Measurements from ENCODE around the gene CFLAR. TPM values are rescaled to one million over a fixed set of nuclear protein-coding genes. Genes with fewer than 3 reads are reported as not detected.
"Not testable (repeated sequence)": the region's sequence is repeated elsewhere in the genome, so short reads cannot be mapped to it uniquely, and the experiment has no call there.

The CFLAR gene
- total RNA-seq, 1 experiment from 2014 or later: 56.4 TPM

DNA sequence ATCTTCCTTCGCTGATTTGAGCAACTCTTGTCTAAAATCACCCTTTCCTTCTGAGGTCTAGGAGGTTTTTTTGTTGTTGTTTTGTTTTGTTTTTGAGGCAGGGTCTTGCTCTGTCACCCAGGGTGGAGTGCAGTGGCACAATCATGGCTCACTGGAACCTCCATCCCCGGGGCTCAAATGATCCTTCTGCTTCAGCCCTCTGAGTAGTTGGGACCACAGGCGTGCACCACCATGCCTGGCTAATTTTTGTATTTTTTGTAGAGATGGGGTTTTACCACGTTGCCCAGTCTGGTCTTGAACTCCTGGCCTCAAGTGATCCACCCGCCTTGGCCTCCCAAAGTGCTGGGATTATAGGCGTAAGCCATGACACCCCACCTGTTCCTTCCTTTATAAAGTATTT, 68.3 kb downstream of the CFLAR start:
- H3K27me3 ChIP-seq (replicated peaks; ENCODE audit: control insufficient read depth, insufficient read depth, low read length); H3K4me1 ChIP-seq; H3K4me3 ChIP-seq (ENCODE audit: low read depth, low read length); H3K27me3 Mint-ChIP-seq (ENCODE audit: insufficient read depth, unreplicated experiment); POLR2A ChIA-PET; BruUV-seq (replicated peaks); DNase-seq; H3K36me3 ChIP-seq (ENCODE audit: control insufficient read depth, insufficient read depth, low read length); H3K9me3 Mint-ChIP-seq (ENCODE audit: unreplicated experiment); CTCF ChIA-PET; H3K36me3 Mint-ChIP-seq (ENCODE audit: insufficient read depth, unreplicated experiment); intact Hi-C loops (cut with micrococcal nuclease; ENCODE audit: unreplicated experiment); H3K9me3 ChIP-seq: not testable (repeated sequence)
- peak overlapping the region; percentile 81 for H3K4me3 Mint-ChIP-seq (ENCODE audit: unreplicated experiment)
- H3K4me1 Mint-ChIP-seq (ENCODE audit: low read depth, unreplicated experiment): peaks cover 13% of the 10 kb centered on the region
- peak overlapping the region; percentile 92 for H3K27ac Mint-ChIP-seq (ENCODE audit: unreplicated experiment)

DNA sequence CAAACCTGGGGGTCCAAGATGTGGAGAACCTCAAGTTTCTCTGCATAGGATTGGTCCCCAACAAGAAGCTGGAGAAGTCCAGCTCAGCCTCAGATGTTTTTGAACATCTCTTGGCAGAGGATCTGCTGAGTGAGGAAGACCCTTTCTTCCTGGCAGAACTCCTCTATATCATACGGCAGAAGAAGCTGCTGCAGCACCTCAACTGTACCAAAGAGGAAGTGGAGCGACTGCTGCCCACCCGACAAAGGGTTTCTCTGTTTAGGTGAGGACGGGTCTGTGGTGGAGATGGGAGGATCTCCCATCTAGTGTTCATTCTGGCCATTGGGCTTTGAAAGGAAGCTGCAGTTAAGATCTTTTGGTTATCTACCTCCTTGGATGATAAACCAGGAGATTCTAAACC, 69.9 kb downstream of the CFLAR start:
- TF ChIP-seq, protein P1, sequence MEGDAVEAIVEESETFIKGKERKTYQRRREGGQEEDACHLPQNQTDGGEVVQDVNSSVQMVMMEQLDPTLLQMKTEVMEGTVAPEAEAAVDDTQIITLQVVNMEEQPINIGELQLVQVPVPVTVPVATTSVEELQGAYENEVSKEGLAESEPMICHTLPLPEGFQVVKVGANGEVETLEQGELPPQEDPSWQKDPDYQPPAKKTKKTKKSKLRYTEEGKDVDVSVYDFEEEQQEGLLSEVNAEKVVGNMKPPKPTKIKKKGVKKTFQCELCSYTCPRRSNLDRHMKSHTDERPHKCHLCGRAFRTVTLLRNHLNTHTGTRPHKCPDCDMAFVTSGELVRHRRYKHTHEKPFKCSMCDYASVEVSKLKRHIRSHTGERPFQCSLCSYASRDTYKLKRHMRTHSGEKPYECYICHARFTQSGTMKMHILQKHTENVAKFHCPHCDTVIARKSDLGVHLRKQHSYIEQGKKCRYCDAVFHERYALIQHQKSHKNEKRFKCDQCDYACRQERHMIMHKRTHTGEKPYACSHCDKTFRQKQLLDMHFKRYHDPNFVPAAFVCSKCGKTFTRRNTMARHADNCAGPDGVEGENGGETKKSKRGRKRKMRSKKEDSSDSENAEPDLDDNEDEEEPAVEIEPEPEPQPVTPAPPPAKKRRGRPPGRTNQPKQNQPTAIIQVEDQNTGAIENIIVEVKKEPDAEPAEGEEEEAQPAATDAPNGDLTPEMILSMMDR (IDR thresholded peaks at IDR 0.05; ENCODE audit: insufficient read depth in 1 of 2, low read depth in 1 of 2, low read length in 1 of 2, severe bottlenecking in 1 of 2, unreplicated experiment in 1 of 2): no peak
- intact Hi-C loops (cut with micrococcal nuclease; ENCODE audit: unreplicated experiment): no loop called here
- Mint-ChIP-seq H3K27ac (ENCODE audit: unreplicated experiment) (no peak overlapping the region), H3K27me3 (ENCODE audit: insufficient read depth, unreplicated experiment) (no peaks in the 10 kb centered on the region), H3K36me3 (ENCODE audit: insufficient read depth, unreplicated experiment) (no peaks in the 10 kb centered on the region), H3K9me3 (ENCODE audit: unreplicated experiment) (no peaks in the 10 kb centered on the region), H3K4me3 (ENCODE audit: unreplicated experiment) (no peak overlapping the region), H3K4me1 (ENCODE audit: low read depth, unreplicated experiment) (peaks cover 13% of the 10 kb centered on the region)
- Histone ChIP-seq H3K4me1 (peaks cover 4% of the 10 kb centered on the region; the same call in 1 of the 2 replicates), H3K4me3 (ENCODE audit: low read depth, low read length) (no peak overlapping the region), H3K9me3 (no peaks in the 10 kb centered on the region), H3K36me3 (ENCODE audit: control insufficient read depth, insufficient read depth, low read length) (no peaks in the 10 kb centered on the region; the same call in 1 of the 2 replicates), H3K27me3 (replicated peaks; ENCODE audit: control insufficient read depth, insufficient read depth, low read length) (no peaks in the 10 kb centered on the region)
- POLR2A ChIA-PET: interaction anchor here (0.6 kb wide), 1 partner anchor 49 kb away, joined by 3 read pairs; no protein-coding TSS in a partner anchor
- CTCF ChIA-PET: no interaction called here
- no peak for DNase-seq
- BruUV-seq (replicated peaks): no TSS peak

DNA sequence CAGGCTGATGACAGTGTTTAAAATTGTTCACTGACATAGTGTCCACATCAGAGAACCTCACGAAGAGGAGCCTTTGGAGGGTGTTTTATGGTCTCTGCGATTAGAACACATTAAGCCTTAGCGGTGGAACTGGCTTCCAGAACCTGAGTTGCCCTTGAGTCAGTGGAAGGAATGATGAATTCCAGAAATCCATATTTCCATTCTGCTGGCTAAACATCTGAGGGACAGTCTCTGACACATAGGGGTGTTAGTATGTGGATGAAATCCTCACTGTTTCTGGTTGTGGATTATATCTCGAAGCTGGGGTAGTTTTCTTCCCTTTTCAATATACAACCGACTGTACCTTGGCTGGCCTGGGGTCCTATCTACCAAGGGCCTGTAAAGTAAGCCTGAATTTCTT, 71.0 kb downstream of the CFLAR start:
- CTCF ChIA-PET: no interaction called here
- DNase-seq: no peak
- no peaks in the 10 kb centered on the region for H3K27me3 ChIP-seq (replicated peaks; ENCODE audit: control insufficient read depth, insufficient read depth, low read length)
- H3K36me3 ChIP-seq (ENCODE audit: control insufficient read depth, insufficient read depth, low read length): no peaks in the 10 kb centered on the region; the same call in 1 of the 2 replicates
- Mint-ChIP-seq H3K4me1 (ENCODE audit: low read depth, unreplicated experiment) (peaks cover 13% of the 10 kb centered on the region), H3K36me3 (ENCODE audit: insufficient read depth, unreplicated experiment) (no peaks in the 10 kb centered on the region), H3K27ac (ENCODE audit: unreplicated experiment) (no peak overlapping the region), H3K27me3 (ENCODE audit: insufficient read depth, unreplicated experiment) (no peaks in the 10 kb centered on the region), H3K9me3 (ENCODE audit: unreplicated experiment) (no peaks in the 10 kb centered on the region), H3K4me3 (ENCODE audit: unreplicated experiment) (no peak overlapping the region)
- POLR2A ChIA-PET: no interaction called here
- BruUV-seq (replicated peaks): no TSS peak
- no peaks in the 10 kb centered on the region for H3K9me3 ChIP-seq
- H3K4me1 ChIP-seq: peaks cover 4% of the 10 kb centered on the region; the same call in 1 of the 2 replicates
- TF ChIP-seq, protein P1 (IDR thresholded peaks at IDR 0.05; ENCODE audit: insufficient read depth in 1 of 2, low read depth in 1 of 2, low read length in 1 of 2, severe bottlenecking in 1 of 2, unreplicated experiment in 1 of 2): no peak
- intact Hi-C loops (cut with micrococcal nuclease; ENCODE audit: unreplicated experiment): no loop called here
- no peak overlapping the region for H3K4me3 ChIP-seq (ENCODE audit: low read depth, low read length)

DNA sequence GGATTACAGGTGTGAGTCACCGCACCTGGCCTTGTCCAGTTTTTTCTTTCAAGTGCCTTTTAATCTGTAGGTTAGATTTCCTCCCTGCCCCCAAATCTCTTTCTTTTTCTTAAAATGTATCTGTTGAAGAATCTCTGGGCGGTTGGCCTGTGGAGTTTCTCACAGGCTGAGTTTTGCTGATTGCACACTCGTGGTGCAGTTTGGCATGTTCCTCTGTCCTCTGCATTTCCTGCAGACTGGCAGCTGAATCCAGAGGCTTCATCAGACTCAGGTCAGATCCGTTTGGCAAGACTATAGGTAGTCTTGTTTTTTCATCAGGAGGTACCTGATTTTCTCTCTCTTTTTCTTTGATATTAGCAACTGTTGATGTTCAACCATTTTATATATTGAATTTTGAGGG, 72.5 kb downstream of the CFLAR start:
- no peaks in the 10 kb centered on the region for H3K36me3 Mint-ChIP-seq (ENCODE audit: insufficient read depth, unreplicated experiment)
- Histone ChIP-seq H3K36me3 (ENCODE audit: control insufficient read depth, insufficient read depth, low read length) (no peaks in the 10 kb centered on the region; the same call in 1 of the 2 replicates), H3K9me3 (no peaks in the 10 kb centered on the region), H3K4me3 (ENCODE audit: low read depth, low read length) (no peak overlapping the region), H3K4me1 (peaks cover 1% of the 10 kb centered on the region; the same call in 1 of the 2 replicates), H3K27me3 (replicated peaks; ENCODE audit: control insufficient read depth, insufficient read depth, low read length) (no peaks in the 10 kb centered on the region)
- no peak overlapping the region for H3K27ac Mint-ChIP-seq (ENCODE audit: unreplicated experiment)
- no peak for DNase-seq
- intact Hi-C loops (cut with micrococcal nuclease; ENCODE audit: unreplicated experiment): no loop called here
- ChIA-PET POLR2A (no interaction called here), CTCF (no interaction called here)
- no TSS peak for BruUV-seq (replicated peaks)
- no peaks in the 10 kb centered on the region for H3K27me3 Mint-ChIP-seq (ENCODE audit: insufficient read depth, unreplicated experiment)
- peaks cover 6% of the 10 kb centered on the region for H3K4me1 Mint-ChIP-seq (ENCODE audit: low read depth, unreplicated experiment)
- no peaks in the 10 kb centered on the region for H3K9me3 Mint-ChIP-seq (ENCODE audit: unreplicated experiment)
- H3K4me3 Mint-ChIP-seq (ENCODE audit: unreplicated experiment): no peak overlapping the region
- TF ChIP-seq, protein P1 (IDR thresholded peaks at IDR 0.05; ENCODE audit: insufficient read depth in 1 of 2, low read depth in 1 of 2, low read length in 1 of 2, severe bottlenecking in 1 of 2, unreplicated experiment in 1 of 2): no peak
